Measurements from ENCODE around the gene VPS36. TPM values are rescaled to one million over a fixed set of nuclear protein-coding genes. Genes with fewer than 3 reads are reported as not detected.

Gene VPS36
- total and polyA plus RNA-seq, 2 of the 13 experiments (the other 11 are each of a cell fraction or from before 2014, with no cell fraction given) = 17.2 to 22.4 TPM

- Histone ChIP-seq H2AFZ (ENCODE audit: low read length) (no peak overlapping the region), H3K4me2 (ENCODE audit: low read depth, low read length) (no peak overlapping the region), H3K9ac (ENCODE audit: insufficient read depth, low read depth, low read length) (no peak overlapping the region), H3K4me3 (replicated peaks in 1 of 3; ENCODE audit: insufficient read depth in 1 of 3, low read depth in 2 of 3, low read length in 3 of 3) (no peak overlapping the region), H4K20me1 (ENCODE audit: insufficient read depth, low read length) (no peaks in the 10 kb centered on the region), H3K9me3 (ENCODE audit: low read length) (no peaks in the 10 kb centered on the region), H3K4me1 (ENCODE audit: insufficient read depth, low read length) (no peaks in the 10 kb centered on the region), H3K27me3 (ENCODE audit: control insufficient read depth in 1 of 2, insufficient read depth in 2 of 2, low read length in 2 of 2) (no peaks in the 10 kb centered on the region), H3K36me3 (replicated peaks in 1 of 2; ENCODE audit: control insufficient read depth in 1 of 2, insufficient read depth in 2 of 2, low read length in 2 of 2) (peaks cover 10 to 38% of the 10 kb centered on the region in 2 experiments), H3K79me2 (ENCODE audit: insufficient read depth, low read length) (no peaks in the 10 kb centered on the region), H3K27ac (ENCODE audit: extremely low read length, insufficient read depth, low read length) (no peak overlapping the region)
- no TSS peak for BruUV-seq (replicated peaks)
- WGBS (ENCODE audit: low lambda C conversion rate) = 98% methylated on average over 3 of the region's 3 CpGs
- FAIRE-seq = no peak
- in situ Hi-C loops (cut with HindIII; ENCODE audit: extremely low pct_ligation_motif_present, low pct_unique_long_range_greater_than_20kb) = no loop called here
- ATAC-seq = no peak
- TF ChIP-seq NR1H2 (CRISPR knock-in tag; IDR thresholded peaks at IDR 0.05; ENCODE audit: borderline replicate concordance, low read depth) = no peak
- no peak for TF ChIP-seq SPEN (CRISPR knock-in tag; IDR thresholded peaks at IDR 0.05; ENCODE audit: low read depth)
- no peak for DNase-seq (ENCODE audit: low spot score)
- intact Hi-C loops (cut with micrococcal nuclease; ENCODE audit: unreplicated experiment) = no loop called here
- POLR2A ChIA-PET = no interaction called here
- CTCF ChIA-PET (ENCODE audit: low intra/inter-chr PET ratio, low total read pairs) = no interaction called here
Measured at GRCh38 chr13:52421216-52421615, 29.2 kb downstream of the VPS36 start.

- H3K9me3 ChIP-seq (ENCODE audit: low read length) = no peaks in the 10 kb centered on the region
- peaks cover 10 to 36% of the 10 kb centered on the region in 2 experiments for H3K36me3 ChIP-seq (replicated peaks in 1 of 2; ENCODE audit: control insufficient read depth in 1 of 2, insufficient read depth in 2 of 2, low read length in 2 of 2)
- H3K27ac ChIP-seq (ENCODE audit: extremely low read length, insufficient read depth, low read length) = no peak overlapping the region
- no peak overlapping the region for H3K4me3 ChIP-seq (replicated peaks in 1 of 3; ENCODE audit: insufficient read depth in 1 of 3, low read depth in 2 of 3, low read length in 3 of 3)
- BruUV-seq (replicated peaks) = no TSS peak
- no peaks in the 10 kb centered on the region for H3K79me2 ChIP-seq (ENCODE audit: insufficient read depth, low read length)
- WGBS (ENCODE audit: low lambda C conversion rate) = 93% methylated on average over 1 of the region's 1 CpG
- FAIRE-seq (no peak), DNase-seq (ENCODE audit: low spot score) (no peak), ATAC-seq (no peak)
- no peak overlapping the region for H3K4me2 ChIP-seq (ENCODE audit: low read depth, low read length)
- no peaks in the 10 kb centered on the region for H4K20me1 ChIP-seq (ENCODE audit: insufficient read depth, low read length)
- no peak overlapping the region for H2AFZ ChIP-seq (ENCODE audit: low read length)
- intact Hi-C loops (cut with micrococcal nuclease; ENCODE audit: unreplicated experiment) (no loop called here), in situ Hi-C loops (cut with HindIII; ENCODE audit: extremely low pct_ligation_motif_present, low pct_unique_long_range_greater_than_20kb) (no loop called here)
- H3K27me3 ChIP-seq (ENCODE audit: control insufficient read depth in 1 of 2, insufficient read depth in 2 of 2, low read length in 2 of 2) = no peaks in the 10 kb centered on the region
- H3K4me1 ChIP-seq (ENCODE audit: insufficient read depth, low read length) = no peaks in the 10 kb centered on the region
- no peak for TF ChIP-seq ZNF720 (CRISPR knock-in tag; IDR thresholded peaks at IDR 0.05)
- ChIA-PET POLR2A (interaction anchor here (0.6 kb wide), 1 partner anchor 9 kb away, joined by 3 read pairs; no protein-coding TSS in a partner anchor), CTCF (ENCODE audit: low intra/inter-chr PET ratio, low total read pairs) (no interaction called here)
- no peak overlapping the region for H3K9ac ChIP-seq (ENCODE audit: insufficient read depth, low read depth, low read length)
Measured at GRCh38 chr13:52419080-52419479, 31.4 kb downstream of the VPS36 start.

Data from HepG2 (cell line).